Trophoblast cell (in vitro differentiated cells and primary cell): Measurements from ENCODE around the gene EIF4G3.
"Not testable (repeated sequence)": the region's sequence is repeated elsewhere in the genome, so short reads cannot be mapped to it uniquely, and the experiment has no call there.

Source experiments
- DNase-seq, 2 donors: peaks; one replicate each; pipeline ENCODE4 v3.0.0-alpha.2; 2016
- H2AFZ ChIP-seq: 2 replicates; pipeline ENCODE4 v1.6.1; 2013; ENCODE audit warnings: low read length, moderate library complexity, mild to moderate bottlenecking; ENCODE audit not compliant: insufficient read depth, poor library complexity
- H2AK5ac ChIP-seq: 2 replicates; pipeline ENCODE4 v1.6.1; 2013; ENCODE audit warnings: mild to moderate bottlenecking, low read length
- H2BK120ac ChIP-seq: 2 replicates; pipeline ENCODE4 v1.6.1; 2013; ENCODE audit warnings: low read length, mild to moderate bottlenecking, moderate library complexity; ENCODE audit not compliant: insufficient read depth, poor library complexity
- H2BK12ac ChIP-seq: 2 replicates; pipeline ENCODE4 v1.6.1; 2013; ENCODE audit warnings: mild to moderate bottlenecking, low read length, moderate library complexity
- H2BK5ac ChIP-seq: 2 replicates; pipeline ENCODE4 v1.6.1; 2013; ENCODE audit warnings: low read length, low read depth, moderate library complexity, mild to moderate bottlenecking; ENCODE audit not compliant: poor library complexity
- H3K14ac ChIP-seq: 2 replicates; pipeline ENCODE4 v1.6.1; 2013; ENCODE audit warnings: mild to moderate bottlenecking, low read length
- H3K18ac ChIP-seq: 2 replicates; pipeline ENCODE4 v1.6.1; 2013; ENCODE audit warnings: mild to moderate bottlenecking, low read length
- H3K23ac ChIP-seq: 2 replicates; pipeline ENCODE4 v1.6.1; 2013; ENCODE audit warnings: low read length
- H3K27ac ChIP-seq: 2 replicates; pipeline ENCODE4 v1.5.1; 2013; ENCODE audit warnings: low read depth, mild to moderate bottlenecking, inconsistent platforms, low read length, moderate library complexity
- H3K27me3 ChIP-seq: 2 replicates; pipeline ENCODE4 v1.6.1; 2013; ENCODE audit warnings: inconsistent platforms, mild to moderate bottlenecking, low read length, moderate library complexity; ENCODE audit not compliant: insufficient read depth
- H3K36me3 ChIP-seq, 2 experiments: 1 replicate in 1 of 2; 2 replicates in 1 of 2; pipeline ENCODE4 v1.6.1; 2013; ENCODE audit warnings: low read length in 2 of 2, mild to moderate bottlenecking in 2 of 2, moderate library complexity in 1 of 2; ENCODE audit not compliant: insufficient read depth in 2 of 2, control insufficient read depth in 1 of 2
- H3K4ac ChIP-seq: 2 replicates; pipeline ENCODE4 v1.6.1; 2013; ENCODE audit warnings: low read depth, mild to moderate bottlenecking, low read length, moderate library complexity
- H3K4me1 ChIP-seq, 2 experiments: 1 replicate in 1 of 2; 2 replicates in 1 of 2; pipeline ENCODE4 v1.6.1; 2013; ENCODE audit warnings: low read length in 2 of 2, mild to moderate bottlenecking in 2 of 2, moderate library complexity in 1 of 2; ENCODE audit not compliant: insufficient read depth in 2 of 2, control insufficient read depth in 1 of 2
- H3K4me2 ChIP-seq: 2 replicates; pipeline ENCODE4 v1.6.1; 2013; ENCODE audit warnings: inconsistent platforms, mild to moderate bottlenecking, low read length, moderate library complexity
- H3K4me3 ChIP-seq: 2 replicates; pipeline ENCODE4 v1.5.1; 2013; ENCODE audit warnings: mild to moderate bottlenecking, low read depth, low read length, inconsistent platforms
- H3K79me1 ChIP-seq: one replicate; pipeline ENCODE4 v1.6.1; 2013; ENCODE audit warnings: low read length
- H3K79me2 ChIP-seq: 2 replicates; pipeline ENCODE4 v1.6.1; 2013; ENCODE audit warnings: low read length, mild to moderate bottlenecking; ENCODE audit not compliant: control insufficient read depth, insufficient read depth, poor library complexity
- H3K9ac ChIP-seq: 2 replicates; pipeline ENCODE4 v1.6.1; 2013; ENCODE audit warnings: mild to moderate bottlenecking, low read length
- H3K9me3 ChIP-seq: 2 replicates; pipeline ENCODE4 v1.6.1; 2013; ENCODE audit warnings: low read depth, mild to moderate bottlenecking, control low read depth, inconsistent platforms, low read length; ENCODE audit not compliant: insufficient read depth
- H4K12ac ChIP-seq: 2 replicates; pipeline ENCODE4 v1.6.1; 2013; ENCODE audit warnings: low read depth, mild to moderate bottlenecking, low read length, moderate library complexity
- H4K8ac ChIP-seq: 2 replicates; pipeline ENCODE4 v1.6.1; 2013; ENCODE audit warnings: low read depth, mild to moderate bottlenecking, low read length, moderate library complexity
- H4K91ac ChIP-seq: one replicate; pipeline ENCODE4 v1.6.1; 2013; ENCODE audit warnings: low read depth, mild to moderate bottlenecking, low read length, moderate library complexity
- WGBS: extraction: QIAGEN DNeasy Blood & Tissue Kit; methylation state at CpG from one replicate; pipeline ENCODE4 v1.1.7; 2013; ENCODE audit warnings: missing lambda C conversion rate; ENCODE audit not compliant: insufficient read length, insufficient coverage; ENCODE audit errors: extremely low coverage; 5-methylcytosine and 5-hydroxymethylcytosine counted together

The EIF4G3 gene

DNA sequence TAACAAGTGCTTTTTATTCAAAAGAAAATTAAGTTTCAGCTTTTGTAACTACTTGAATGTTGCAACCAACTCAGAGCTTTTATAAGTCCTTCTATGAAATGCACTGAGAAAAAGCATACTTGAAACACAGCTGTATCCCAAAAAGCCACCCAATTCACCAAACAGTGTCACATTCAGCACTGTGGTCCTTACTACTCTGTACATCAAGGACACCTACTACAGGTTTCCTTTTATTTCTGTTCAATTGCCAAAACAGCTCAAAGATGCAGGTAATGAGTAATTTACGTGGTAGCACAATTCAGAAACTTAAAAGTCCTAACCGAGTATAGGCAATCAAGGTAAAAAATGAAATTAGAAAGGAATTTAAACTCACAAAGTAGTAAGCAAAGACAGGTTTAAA is 2.5 kb downstream of the EIF4G3 start:
- Histone ChIP-seq H2AFZ (no peak overlapping the region), H4K91ac (no peak overlapping the region), H3K4ac (peak overlapping the region; percentile 66), H3K4me1 (peaks cover 0 to 5% of the 10 kb centered on the region in 2 experiments), H3K27me3 (no peaks in the 10 kb centered on the region), H3K36me3 (peaks cover 8 to 9% of the 10 kb centered on the region in 2 experiments), H2AK5ac (no peak overlapping the region), H3K79me2 (peaks cover 9% of the 10 kb centered on the region), H2BK120ac (no peak overlapping the region), H3K27ac (no peak overlapping the region), H3K4me2 (peak overlapping the region; percentile 85), H3K9ac (no peak overlapping the region), H3K23ac (no peak overlapping the region), H3K79me1 (peaks cover 13% of the 10 kb centered on the region), H4K8ac (no peak overlapping the region), H4K12ac (no peak overlapping the region), H3K18ac (no peak overlapping the region), H2BK12ac (no peak overlapping the region), H3K4me3 (no peak overlapping the region), H2BK5ac (no peak overlapping the region), H3K9me3 (no peaks in the 10 kb centered on the region), H3K14ac (no peak overlapping the region)
- whole genome bisulfite sequencing: no CpG with 5 or more reads among the region's 2 CpGs
- DNase-seq: no peak

DNA sequence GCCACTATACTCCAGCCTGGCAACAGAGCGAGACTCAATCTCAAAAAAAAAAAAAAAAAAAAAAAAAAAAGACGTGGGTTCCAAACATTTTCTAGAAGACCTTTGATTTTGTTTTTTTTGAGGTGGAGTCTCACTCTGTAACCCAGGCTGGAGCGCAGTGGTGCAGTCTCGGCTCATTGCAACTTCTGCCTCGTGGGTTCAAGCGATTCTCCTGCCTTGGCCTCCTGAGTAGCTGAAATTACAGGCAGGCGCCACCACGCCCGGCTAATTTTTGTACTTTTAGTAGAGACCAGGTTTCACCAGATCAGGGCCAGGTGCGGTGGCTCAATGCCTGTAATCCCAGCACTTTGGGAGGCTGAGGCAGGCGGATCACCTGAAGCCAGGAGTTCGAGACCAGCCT is 3.6 kb downstream of the EIF4G3 start:
- WGBS: no CpG with 5 or more reads among the region's 12 CpGs
- not testable (repeated sequence) for H2BK5ac ChIP-seq, H3K79me2 ChIP-seq

DNA sequence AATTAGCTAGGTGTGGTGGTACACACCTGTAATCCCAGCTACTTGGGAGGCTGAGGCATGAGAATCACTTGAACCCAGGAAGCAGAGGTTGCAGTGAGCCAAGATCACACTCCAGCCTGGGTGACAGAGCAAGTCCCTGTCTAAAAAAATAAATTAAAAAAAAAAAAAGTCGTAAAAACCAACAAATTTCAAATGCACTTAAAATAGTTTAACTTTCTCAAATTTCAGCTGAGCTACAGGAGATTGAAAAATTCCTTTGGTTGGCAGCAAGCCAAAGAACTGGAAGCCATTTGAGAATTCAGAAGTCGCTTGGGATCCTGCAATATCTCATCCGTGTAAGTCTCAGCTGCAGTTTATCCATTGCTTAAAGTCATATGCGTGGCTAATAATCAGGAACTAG is 5.9 kb downstream of the EIF4G3 start:
- H3K4me3 ChIP-seq, H2BK120ac ChIP-seq, H2BK12ac ChIP-seq, H3K4me1 ChIP-seq, H3K79me1 ChIP-seq, H2AK5ac ChIP-seq, H4K8ac ChIP-seq, H3K9me3 ChIP-seq, H3K14ac ChIP-seq, DNase-seq, H3K18ac ChIP-seq, H3K27me3 ChIP-seq, H3K4me2 ChIP-seq, H3K4ac ChIP-seq, H4K12ac ChIP-seq, H2BK5ac ChIP-seq, H3K27ac ChIP-seq, H4K91ac ChIP-seq, H2AFZ ChIP-seq, H3K23ac ChIP-seq, H3K79me2 ChIP-seq, H3K9ac ChIP-seq: not testable (repeated sequence)
- peaks cover 22 to 25% of the 10 kb centered on the region in 2 experiments for H3K36me3 ChIP-seq
- WGBS: no CpG with 5 or more reads among the region's 4 CpGs

More for the DNA sequence above, 3.6 kb downstream of the EIF4G3 start:
- not testable (repeated sequence) for H3K4me2 ChIP-seq, H4K91ac ChIP-seq, H3K23ac ChIP-seq, H3K27ac ChIP-seq, H3K4me1 ChIP-seq, H2BK120ac ChIP-seq, H2BK12ac ChIP-seq, H3K27me3 ChIP-seq, H3K9me3 ChIP-seq, H4K8ac ChIP-seq, H4K12ac ChIP-seq, H3K18ac ChIP-seq, DNase-seq, H3K14ac ChIP-seq, H2AK5ac ChIP-seq, H3K4me3 ChIP-seq, H3K9ac ChIP-seq, H2AFZ ChIP-seq
- Histone ChIP-seq H3K4ac (peak overlapping the region; percentile 42), H3K79me1 (peaks cover 13% of the 10 kb centered on the region), H3K36me3 (peaks cover 14 to 17% of the 10 kb centered on the region in 2 experiments)

DNA sequence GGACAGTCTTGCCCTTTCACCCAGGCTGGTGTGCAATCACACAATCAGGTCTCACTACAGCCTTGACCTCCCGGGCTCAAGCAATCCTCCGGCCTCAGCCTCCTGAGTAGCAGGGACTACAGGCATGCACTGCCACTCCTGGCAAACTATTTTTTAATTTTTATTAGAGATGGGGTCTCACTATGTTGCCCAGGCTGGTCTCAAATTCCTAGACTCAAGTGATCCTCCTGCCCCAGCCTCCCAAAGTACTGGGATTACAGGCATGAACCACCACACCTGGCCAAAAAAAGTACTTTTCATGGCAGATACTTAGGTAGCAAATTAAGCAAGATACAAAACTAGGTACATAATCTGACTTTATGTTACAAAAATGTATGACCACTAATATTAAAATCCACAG is 8.3 kb downstream of the EIF4G3 start:
- no peak overlapping the region for H3K4me2 ChIP-seq
- H2BK120ac ChIP-seq: no peak overlapping the region
- peaks cover 25 to 28% of the 10 kb centered on the region in 2 experiments for H3K36me3 ChIP-seq
- H3K9me3 ChIP-seq: peaks cover 2% of the 10 kb centered on the region
- H3K4ac ChIP-seq: no peak overlapping the region
- H3K14ac ChIP-seq: no peak overlapping the region
- no peak for DNase-seq
- no peak overlapping the region for H4K91ac ChIP-seq
- H3K23ac ChIP-seq: no peak overlapping the region
- no peaks in the 10 kb centered on the region for H3K79me1 ChIP-seq
- H2AFZ ChIP-seq: no peak overlapping the region
- H2AK5ac ChIP-seq: no peak overlapping the region
- no peak overlapping the region for H2BK5ac ChIP-seq
- H3K27me3 ChIP-seq: no peaks in the 10 kb centered on the region
- H3K4me1 ChIP-seq: no peaks in the 10 kb centered on the region
- no peak overlapping the region for H2BK12ac ChIP-seq
- H3K79me2 ChIP-seq: peaks cover 2% of the 10 kb centered on the region
- H3K4me3 ChIP-seq: no peak overlapping the region
- H4K12ac ChIP-seq: no peak overlapping the region
- H3K18ac ChIP-seq: no peak overlapping the region
- no peak overlapping the region for H4K8ac ChIP-seq
- H3K9ac ChIP-seq: no peak overlapping the region
- no peak overlapping the region for H3K27ac ChIP-seq
- WGBS: no CpG with 5 or more reads among the region's 2 CpGs
